B cell (primary cell): ENCODE measurements around the gene FAM111B. TPM values are rescaled to one million over a fixed set of nuclear protein-coding genes. Genes with fewer than 3 reads are reported as not detected.

Experiments used
- ATAC-seq: fragments of 200-7000 bp; cut with Tn5 transposase; one replicate; pipeline ENCODE4 v1.10.0; 2021; ENCODE audit warnings: low read depth, mild to moderate bottlenecking, moderate number of reproducible peaks, moderate library complexity
- CTCF ChIA-PET: fragments of 350-600 bp; sonication (Branson Sonifier 250); formaldehyde crosslinking; loops from one replicate; lab custom pipeline; 2021; ENCODE audit warnings: antibody characterized with exemption, inconsistent platforms; lab: Charles Lee
- POLR2A ChIA-PET: fragments of 350-600 bp; sonication (Branson Sonifier 250); formaldehyde crosslinking; loops from one replicate; lab custom pipeline; 2021; ENCODE audit warnings: antibody characterized with exemption; lab: Charles Lee
- DNase-seq: peaks from one replicate; pipeline ENCODE4 v3.0.0; 2013
- H2AFZ ChIP-seq: 2 replicates; pipeline ENCODE4 v1.6.1; 2012; ENCODE audit warnings: mild to moderate bottlenecking, low read depth, low read length; ENCODE audit not compliant: insufficient read depth, poor library complexity, severe bottlenecking
- H3K27ac ChIP-seq, 2 donors: 1 replicate in 1 of 2; 2 replicates in 1 of 2; pipeline ENCODE4 v1.5.1; 2012 to 2013; ENCODE audit warnings: low read length in 2 of 2, mild to moderate bottlenecking in 2 of 2, moderate library complexity in 1 of 2
- H3K27me3 ChIP-seq, 4 experiments: fragments of 200-600 bp in 1 of 4; sonication (generic) in 1 of 4; replicated peaks in 1 of 4; 1 replicate in 2 of 4; 2 replicates in 2 of 4; pipeline versions ENCODE4 v1.6.1 to v1.7.0; 2013 to 2016; ENCODE audit warnings: low read length in 3 of 4, mild to moderate bottlenecking in 2 of 4, mixed read lengths in 1 of 4, moderate library complexity in 1 of 4; ENCODE audit not compliant: insufficient read depth in 4 of 4, control insufficient read depth in 3 of 4; ENCODE audit errors: control extremely low read depth in 1 of 4
- H3K36me3 ChIP-seq, 2 experiments: replicated peaks in 1 of 2; 1 replicate in 1 of 2; 2 replicates in 1 of 2; pipeline versions ENCODE4 v1.6.1 to v1.7.1; 2013; ENCODE audit warnings: low read length in 1 of 2; ENCODE audit not compliant: insufficient read depth in 2 of 2, control insufficient read depth in 1 of 2; ENCODE audit errors: control extremely low read depth in 1 of 2, extremely low read depth in 1 of 2
- H3K4me1 ChIP-seq, 2 donors: fragments of 200-600 bp in 1 of 2; sonication (generic) in 1 of 2; 1 replicate in 1 of 2; 2 replicates in 1 of 2; pipeline versions ENCODE4 v1.5.1 to v1.6.1; 2013 to 2017; ENCODE audit warnings: low read length in 2 of 2; ENCODE audit not compliant: control insufficient read depth in 2 of 2, insufficient read depth in 2 of 2
- H3K4me2 ChIP-seq: replicated peaks from 2 replicates; pipeline ENCODE3; 2012; ENCODE audit warnings: mild to moderate bottlenecking, low read depth, low read length; ENCODE audit not compliant: poor library complexity, severe bottlenecking
- H3K4me3 ChIP-seq, 5 experiments: fragments of 200-600 bp in 1 of 5; sonication (generic) in 1 of 5; 1 replicate in 3 of 5; 2 replicates in 2 of 5; pipeline versions ENCODE4 v1.5.1 to v1.7.0; 2011 to 2016; ENCODE audit warnings: low read length in 4 of 5, mild to moderate bottlenecking in 4 of 5, low read depth in 2 of 5, control low read depth in 1 of 5, moderate library complexity in 1 of 5; ENCODE audit not compliant: insufficient read depth in 1 of 5; ENCODE audit errors: control extremely low read depth in 1 of 5, extremely low read depth in 1 of 5
- H3K79me2 ChIP-seq: fragments of 200-600 bp; sonication (generic); one replicate; pipeline ENCODE4 v1.6.0; 2016; ENCODE audit warnings: low read length; ENCODE audit not compliant: control insufficient read depth, insufficient read depth
- H3K9ac ChIP-seq: fragments of 200-600 bp; sonication (generic); 2 replicates; pipeline ENCODE4 v1.6.1; 2017; ENCODE audit warnings: mild to moderate bottlenecking, low read length, moderate library complexity
- H3K9me3 ChIP-seq, 3 donors: one replicate each; pipeline versions ENCODE4 v1.6.1 to v1.7.1; 2013; ENCODE audit warnings: low read length in 2 of 3; ENCODE audit not compliant: control insufficient read depth in 2 of 3, insufficient read depth in 1 of 3; ENCODE audit errors: control extremely low read depth in 1 of 3
- H4K20me1 ChIP-seq: 2 replicates; pipeline ENCODE4 v1.6.0; 2012; ENCODE audit warnings: mild to moderate bottlenecking, low read length; ENCODE audit not compliant: insufficient read depth, control insufficient read depth, poor library complexity, severe bottlenecking
- H3K27ac Mint-ChIP-seq: one replicate; pipeline ENCODE4 v1.8.0; 2021; ENCODE audit warnings: mixed read lengths
- H3K27me3 Mint-ChIP-seq: one replicate; pipeline ENCODE4 v1.8.0; 2021; ENCODE audit warnings: mixed read lengths
- H3K4me1 Mint-ChIP-seq: one replicate; pipeline ENCODE4 v1.8.0; 2021; ENCODE audit warnings: mixed read lengths
- H3K4me3 Mint-ChIP-seq: one replicate; pipeline ENCODE4 v1.8.0; 2021; ENCODE audit warnings: mixed read lengths
- H3K9me3 Mint-ChIP-seq: one replicate; pipeline ENCODE4 v1.8.0; 2022; ENCODE audit warnings: mixed read lengths; ENCODE audit not compliant: insufficient read depth
- EZH2 ChIP-seq: IDR thresholded peaks from 2 replicates; pipeline ENCODE4 v1.6.1; 2012; ENCODE audit warnings: borderline replicate concordance, low read depth, mild to moderate bottlenecking, moderate library complexity, low read length; ENCODE audit not compliant: insufficient read depth, poor library complexity, severe bottlenecking
- WGBS: methylation state at CpG from one replicate; pipeline ENCODE4 v1.1.5; 2013; ENCODE audit warnings: missing lambda C conversion rate; ENCODE audit not compliant: insufficient coverage; 5-methylcytosine and 5-hydroxymethylcytosine counted together
- intact Hi-C: fragments of 100-400 bp; cut with micrococcal nuclease; formaldehyde crosslinking; loops from one replicate; pipeline ENCODE4 v1.10.0; 2022
- polyA plus RNA-seq: library from polyadenylated mRNA; depleted of rRNA; stranded (reverse); fragments of >200 nt; gene quantifications from 2 replicates; pipeline ENCODE4 v1.2.3, GENCODE V29; 2012
- total RNA-seq, 2 donors: library from RNA; stranded (reverse); fragments of 120-200 nt in 1 of 2; gene quantifications; 1 replicate in 1 of 2; 2 replicates in 1 of 2; pipeline versions ENCODE4 v1.2.3 to v1.2.4, GENCODE V29; 2013 to 2022
- TF ChIP-seq, protein P1 (sequence below): fragments of 200-600 bp; IDR thresholded peaks from one replicate; pipeline ENCODE4 v1.8.0; 2022; ENCODE audit warnings: antibody characterized with exemption, mild to moderate bottlenecking

The FAM111B gene
- total and polyA plus RNA-seq, 2 donors (not counting 1 experiment from before 2014, with no cell fraction given), result 3.6 to 155 TPM

DNA sequence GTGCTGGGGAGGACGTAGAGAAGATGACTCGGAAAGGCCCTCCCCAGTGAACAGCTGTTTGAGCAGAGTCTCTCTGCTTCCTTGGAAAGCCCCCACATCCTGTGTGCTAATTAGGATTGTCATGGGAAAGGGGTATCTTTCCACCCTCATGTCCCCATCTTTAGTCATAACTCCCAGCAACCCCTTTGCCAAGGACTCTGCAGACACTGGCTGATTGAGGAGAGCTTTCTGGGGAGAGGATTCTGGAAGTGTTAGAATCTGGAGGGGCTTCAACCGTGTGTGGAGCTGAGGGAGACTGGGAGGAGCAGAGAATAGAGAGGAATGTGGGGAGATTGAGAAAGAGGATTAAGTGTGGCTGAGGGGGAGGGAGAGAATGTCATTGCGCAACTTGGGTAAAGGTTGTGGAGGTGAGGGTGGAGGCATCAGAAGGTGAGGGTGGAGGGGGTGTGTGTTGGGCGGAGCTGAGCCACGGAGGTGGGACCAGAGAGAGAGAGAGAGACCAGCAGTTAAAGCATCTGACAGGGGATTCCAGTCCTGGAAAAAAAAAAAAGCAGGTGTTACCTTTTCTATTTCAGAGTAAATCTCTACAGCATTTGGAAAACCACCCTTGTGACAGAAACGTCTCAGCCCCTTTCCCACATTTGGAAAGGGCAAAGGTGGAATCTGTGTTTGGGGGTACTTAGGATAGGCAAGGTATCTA, 67.1 kb downstream of the FAM111B start:
- Mint-ChIP-seq H3K27ac (peak overlapping the region; percentile 8), H3K4me1 (peaks cover 28% of the 10 kb centered on the region), H3K27me3 (no peaks in the 10 kb centered on the region), H3K4me3 (peak overlapping the region; percentile 98), H3K9me3 (peaks cover 4% of the 10 kb centered on the region)
- Histone ChIP-seq H3K9ac (peak overlapping the region; percentile 71), H2AFZ (no peak overlapping the region), H3K4me2 (peak overlapping the region; percentile 88), H3K27ac (peak overlapping the region in 1 of 2 donors; percentile 31), H3K4me1 (peaks cover 20 to 26% of the 10 kb centered on the region in 2 donors), H3K27me3 (no peaks in the 10 kb centered on the region), H3K79me2 (peaks cover 71% of the 10 kb centered on the region), H3K9me3 (peaks cover 0 to 3% (median under 1%) of the 10 kb centered on the region in 3 donors), H4K20me1 (peaks cover 25% of the 10 kb centered on the region), H3K36me3 (peaks cover 3 to 20% of the 10 kb centered on the region in 2 experiments), H3K4me3 (peak overlapping the region in 4 of 5 experiments; percentile 54 to 76 (median 71))
- ChIA-PET CTCF (interaction anchor here (0.6 to 11.2 kb wide), 11 partner anchors 13 to 1650 kb away, joined by 3 to 215 read pairs (median 6); partner anchors contain the start of gene OR5A2), POLR2A (interaction anchor here (0.6 to 2.5 kb wide), 4 partner anchors 29 to 47 kb away, joined by 3 to 10 read pairs (median 6); partner anchors contain the start of gene MPEG1)
- intact Hi-C loops, result loop anchor here (5.0 to 10.0 kb wide), 2 partner anchors 383 to 491 kb away; partner anchors contain the start of gene PATL1
- WGBS, result 82% methylated on average over 4 of the region's 7 CpGs
- DNase-seq (peak; percentile 36), ATAC-seq (no peak)
- TF ChIP-seq, protein P1, sequence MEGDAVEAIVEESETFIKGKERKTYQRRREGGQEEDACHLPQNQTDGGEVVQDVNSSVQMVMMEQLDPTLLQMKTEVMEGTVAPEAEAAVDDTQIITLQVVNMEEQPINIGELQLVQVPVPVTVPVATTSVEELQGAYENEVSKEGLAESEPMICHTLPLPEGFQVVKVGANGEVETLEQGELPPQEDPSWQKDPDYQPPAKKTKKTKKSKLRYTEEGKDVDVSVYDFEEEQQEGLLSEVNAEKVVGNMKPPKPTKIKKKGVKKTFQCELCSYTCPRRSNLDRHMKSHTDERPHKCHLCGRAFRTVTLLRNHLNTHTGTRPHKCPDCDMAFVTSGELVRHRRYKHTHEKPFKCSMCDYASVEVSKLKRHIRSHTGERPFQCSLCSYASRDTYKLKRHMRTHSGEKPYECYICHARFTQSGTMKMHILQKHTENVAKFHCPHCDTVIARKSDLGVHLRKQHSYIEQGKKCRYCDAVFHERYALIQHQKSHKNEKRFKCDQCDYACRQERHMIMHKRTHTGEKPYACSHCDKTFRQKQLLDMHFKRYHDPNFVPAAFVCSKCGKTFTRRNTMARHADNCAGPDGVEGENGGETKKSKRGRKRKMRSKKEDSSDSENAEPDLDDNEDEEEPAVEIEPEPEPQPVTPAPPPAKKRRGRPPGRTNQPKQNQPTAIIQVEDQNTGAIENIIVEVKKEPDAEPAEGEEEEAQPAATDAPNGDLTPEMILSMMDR, result no peak
- TF ChIP-seq EZH2, result no peak
